MM.1S (cell line): ENCODE data around the gene TMEM59L.

Experiments
- EZH2phosphoT487 ChIP-seq: fragments of 300-600 bp; sonication (generic); IDR thresholded peaks from 2 replicates; pipeline ENCODE4 v1.6.1; 2018; ENCODE audit warnings: antibody characterized with exemption, low read length
- TF ChIP-seq, protein P1 (sequence below): fragments of 300-600 bp; sonication (generic); IDR thresholded peaks from 2 replicates; pipeline ENCODE4 v1.5.1; 2016; ENCODE audit warnings: antibody characterized with exemption, low read length, mixed read lengths

DNA sequence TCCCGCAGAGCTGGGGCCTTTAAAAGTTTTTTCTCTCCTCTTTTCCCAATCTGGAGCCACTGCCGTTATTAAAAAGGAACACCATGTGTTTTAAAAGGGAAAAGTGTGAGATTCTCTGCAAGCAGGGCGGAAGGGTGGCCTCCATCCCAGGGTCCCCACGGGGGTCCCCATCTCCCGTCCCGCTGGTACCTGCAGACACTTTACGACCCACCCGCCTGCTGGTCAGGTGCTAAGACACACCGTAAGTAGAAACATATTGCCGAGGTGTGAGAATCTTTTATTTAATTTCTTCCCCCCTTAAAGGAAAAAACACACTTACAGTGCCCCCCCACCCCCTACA, 7.9 kb upstream of the TMEM59L start:
- TF ChIP-seq EZH2phosphoT487 = no peak
- TF ChIP-seq, protein P1, sequence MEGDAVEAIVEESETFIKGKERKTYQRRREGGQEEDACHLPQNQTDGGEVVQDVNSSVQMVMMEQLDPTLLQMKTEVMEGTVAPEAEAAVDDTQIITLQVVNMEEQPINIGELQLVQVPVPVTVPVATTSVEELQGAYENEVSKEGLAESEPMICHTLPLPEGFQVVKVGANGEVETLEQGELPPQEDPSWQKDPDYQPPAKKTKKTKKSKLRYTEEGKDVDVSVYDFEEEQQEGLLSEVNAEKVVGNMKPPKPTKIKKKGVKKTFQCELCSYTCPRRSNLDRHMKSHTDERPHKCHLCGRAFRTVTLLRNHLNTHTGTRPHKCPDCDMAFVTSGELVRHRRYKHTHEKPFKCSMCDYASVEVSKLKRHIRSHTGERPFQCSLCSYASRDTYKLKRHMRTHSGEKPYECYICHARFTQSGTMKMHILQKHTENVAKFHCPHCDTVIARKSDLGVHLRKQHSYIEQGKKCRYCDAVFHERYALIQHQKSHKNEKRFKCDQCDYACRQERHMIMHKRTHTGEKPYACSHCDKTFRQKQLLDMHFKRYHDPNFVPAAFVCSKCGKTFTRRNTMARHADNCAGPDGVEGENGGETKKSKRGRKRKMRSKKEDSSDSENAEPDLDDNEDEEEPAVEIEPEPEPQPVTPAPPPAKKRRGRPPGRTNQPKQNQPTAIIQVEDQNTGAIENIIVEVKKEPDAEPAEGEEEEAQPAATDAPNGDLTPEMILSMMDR = no peak
